ENCODE data around the gene HOXA9.

GRCh38 chr7:27153526-27153925, 11.8 kb downstream of the HOXA9 start:
- TF ChIP-seq, protein P1, sequence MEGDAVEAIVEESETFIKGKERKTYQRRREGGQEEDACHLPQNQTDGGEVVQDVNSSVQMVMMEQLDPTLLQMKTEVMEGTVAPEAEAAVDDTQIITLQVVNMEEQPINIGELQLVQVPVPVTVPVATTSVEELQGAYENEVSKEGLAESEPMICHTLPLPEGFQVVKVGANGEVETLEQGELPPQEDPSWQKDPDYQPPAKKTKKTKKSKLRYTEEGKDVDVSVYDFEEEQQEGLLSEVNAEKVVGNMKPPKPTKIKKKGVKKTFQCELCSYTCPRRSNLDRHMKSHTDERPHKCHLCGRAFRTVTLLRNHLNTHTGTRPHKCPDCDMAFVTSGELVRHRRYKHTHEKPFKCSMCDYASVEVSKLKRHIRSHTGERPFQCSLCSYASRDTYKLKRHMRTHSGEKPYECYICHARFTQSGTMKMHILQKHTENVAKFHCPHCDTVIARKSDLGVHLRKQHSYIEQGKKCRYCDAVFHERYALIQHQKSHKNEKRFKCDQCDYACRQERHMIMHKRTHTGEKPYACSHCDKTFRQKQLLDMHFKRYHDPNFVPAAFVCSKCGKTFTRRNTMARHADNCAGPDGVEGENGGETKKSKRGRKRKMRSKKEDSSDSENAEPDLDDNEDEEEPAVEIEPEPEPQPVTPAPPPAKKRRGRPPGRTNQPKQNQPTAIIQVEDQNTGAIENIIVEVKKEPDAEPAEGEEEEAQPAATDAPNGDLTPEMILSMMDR (IDR thresholded peaks at IDR 0.05), result no peak
- TF ChIP-seq POLR2A (IDR thresholded peaks at IDR 0.05) (no peak), POLR2AphosphoS5 (IDR thresholded peaks at IDR 0.05) (no peak)
